NCI-H226 (cell line): ENCODE data around the gene MLKL.

ENCODE experiments used
- DNase-seq: peaks from one replicate; pipeline ENCODE4 v3.0.0-alpha.2; 2015

The MLKL gene

GRCh38 chr16:74700438-74701225, at the start of gene MLKL:
Gene MLKL, minus strand, starts transcription at chr16:74700862. Its CDS starts 5,105 bp downstream, at chr16:74695757.
- no peak for DNase-seq

DNA sequence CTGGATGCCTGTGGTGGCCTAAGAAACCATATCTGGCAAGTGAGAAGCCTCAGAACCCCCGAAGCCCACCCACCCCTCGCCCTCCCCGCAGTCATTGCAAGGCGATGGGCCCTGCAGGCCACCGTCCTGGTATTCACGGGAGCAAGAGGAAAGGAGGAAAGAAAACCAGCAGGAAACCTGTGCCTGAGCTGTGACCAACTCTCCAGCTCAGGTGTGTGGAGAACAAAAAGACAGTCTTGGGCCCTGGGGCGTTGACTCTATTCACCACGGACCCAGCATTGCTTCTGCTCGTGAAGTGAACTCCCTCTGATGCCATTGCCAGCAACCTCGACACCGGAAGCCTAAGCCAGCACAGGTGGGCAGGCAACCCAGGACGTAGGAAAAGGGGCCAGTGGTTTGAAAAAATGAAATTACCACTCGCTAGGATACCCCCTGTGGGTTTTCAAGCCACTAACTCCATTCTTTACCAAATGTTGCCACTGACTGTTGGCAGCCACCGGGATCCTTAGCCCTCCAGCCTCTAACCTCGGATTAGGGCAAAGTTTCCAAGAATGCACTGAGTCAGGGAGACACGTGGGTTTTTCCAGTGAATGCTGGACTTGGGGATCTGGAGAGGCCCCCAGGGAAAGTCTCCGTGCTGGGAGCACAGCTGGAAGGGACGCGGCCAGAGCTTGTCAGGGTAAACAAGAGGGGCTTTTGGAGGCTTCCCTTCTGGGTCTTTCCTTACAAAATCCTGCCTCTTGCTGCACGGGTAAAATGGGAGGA, 48.8 kb upstream of the MLKL start:
- DNase-seq: no peak

DNA sequence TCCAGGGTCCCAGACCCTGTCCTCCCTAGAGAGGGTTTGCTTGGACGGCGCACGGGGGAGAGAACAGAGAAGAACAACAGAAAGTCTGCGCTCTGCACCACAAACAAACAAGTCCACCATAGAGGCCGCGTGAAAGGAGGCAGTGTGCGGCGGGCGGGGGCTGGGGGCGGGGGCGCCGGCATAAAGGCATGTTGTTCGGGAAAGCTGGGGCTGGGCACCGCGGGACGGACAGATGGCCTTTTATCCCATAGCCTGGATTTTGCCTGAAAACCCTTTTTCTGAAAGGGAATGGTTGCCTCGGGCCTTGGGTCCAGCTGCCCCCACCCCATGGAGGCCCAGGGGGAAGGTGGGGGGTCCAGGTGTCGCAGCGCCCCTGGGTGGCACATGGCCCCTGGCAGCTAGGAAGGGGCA, 48.0 kb upstream of the MLKL start:
- no peak for DNase-seq

DNA sequence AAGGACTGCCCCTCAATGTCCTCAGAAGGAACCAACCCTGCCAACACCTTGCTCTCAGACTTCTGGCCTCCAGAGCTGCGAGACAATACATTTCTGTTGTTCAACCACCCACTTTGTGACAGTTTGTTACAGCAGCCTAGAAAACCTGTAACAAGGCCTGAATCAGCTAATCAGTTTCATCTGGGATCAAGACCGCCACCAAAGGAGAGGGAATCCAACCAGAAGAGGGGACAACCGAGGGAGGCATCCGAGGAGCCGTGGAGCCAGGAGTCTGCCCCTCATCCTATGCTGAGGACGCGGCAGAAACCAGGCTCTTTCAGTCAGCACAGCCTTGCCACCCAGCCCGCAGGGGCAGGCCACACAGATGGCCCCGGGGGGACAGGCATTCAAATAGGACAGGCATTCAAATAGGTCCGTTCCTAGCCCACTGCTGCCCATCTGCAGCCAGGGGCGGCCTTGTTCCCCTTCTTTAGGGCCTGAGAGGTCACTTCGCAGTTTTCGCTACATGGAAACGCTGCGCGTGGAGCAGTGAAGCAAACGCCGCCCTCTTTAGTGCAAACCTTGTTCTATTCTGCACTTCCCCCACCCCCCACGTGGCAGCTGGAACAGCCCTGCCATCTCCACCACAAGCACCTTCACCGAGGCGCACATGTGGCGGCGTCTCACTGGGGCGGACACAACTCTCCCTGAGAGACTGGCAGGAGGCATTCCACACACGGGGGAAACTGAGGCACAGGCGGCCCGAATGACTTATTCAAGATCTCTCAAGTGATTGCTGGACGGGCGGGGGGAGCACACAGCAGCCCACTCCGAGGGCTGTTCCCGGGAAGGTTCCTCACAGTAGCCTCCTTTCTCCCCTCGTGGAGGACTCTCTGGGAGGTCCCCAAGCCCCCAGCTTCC, 47.3 kb upstream of the MLKL start:
- DNase-seq: no peak

GRCh38 chr16:74745926-74746325, 45.3 kb upstream of the MLKL start:
- DNase-seq: no peak

GRCh38 chr16:74745109-74745615, 44.5 kb upstream of the MLKL start:
- no peak for DNase-seq

GRCh38 chr16:74744566-74744965, 43.9 kb upstream of the MLKL start:
- no peak for DNase-seq

DNA sequence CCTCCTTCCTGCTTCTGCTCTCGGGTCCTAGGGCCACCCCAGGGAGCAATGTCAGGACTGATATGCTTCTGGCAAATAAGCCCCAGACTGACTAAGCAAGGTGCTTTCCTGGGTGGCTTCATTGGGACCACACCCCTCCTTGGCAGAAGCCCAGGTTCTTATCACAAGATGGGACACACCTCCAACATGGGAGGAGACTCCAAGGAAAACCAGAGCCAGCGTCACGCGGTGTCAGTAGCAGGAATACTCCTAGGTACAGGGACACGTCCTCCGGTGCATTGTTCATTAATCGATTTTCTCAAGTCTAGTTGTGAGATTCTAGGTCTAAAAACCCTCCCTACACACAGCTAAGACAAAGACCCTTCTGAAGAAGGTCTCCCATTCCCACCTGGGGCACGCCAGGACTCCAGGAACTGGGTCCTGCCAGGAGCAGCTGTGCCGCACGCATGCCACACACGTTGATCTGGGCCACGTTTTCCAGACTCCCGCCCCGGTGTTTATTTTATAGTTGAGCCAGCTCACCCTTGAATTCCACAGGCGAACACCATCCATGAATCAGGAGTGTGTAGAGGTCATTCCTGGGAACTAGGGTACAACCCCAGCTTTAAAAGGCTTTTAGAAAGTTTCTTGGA, 43.1 kb upstream of the MLKL start:
- DNase-seq: peak; percentile 93

- no peak for DNase-seq
Observed at GRCh38 chr16:74743045-74743667, 42.5 kb upstream of the MLKL start.

GRCh38 chr16:74742051-74742481, 41.4 kb upstream of the MLKL start:
- DNase-seq: no peak

DNA sequence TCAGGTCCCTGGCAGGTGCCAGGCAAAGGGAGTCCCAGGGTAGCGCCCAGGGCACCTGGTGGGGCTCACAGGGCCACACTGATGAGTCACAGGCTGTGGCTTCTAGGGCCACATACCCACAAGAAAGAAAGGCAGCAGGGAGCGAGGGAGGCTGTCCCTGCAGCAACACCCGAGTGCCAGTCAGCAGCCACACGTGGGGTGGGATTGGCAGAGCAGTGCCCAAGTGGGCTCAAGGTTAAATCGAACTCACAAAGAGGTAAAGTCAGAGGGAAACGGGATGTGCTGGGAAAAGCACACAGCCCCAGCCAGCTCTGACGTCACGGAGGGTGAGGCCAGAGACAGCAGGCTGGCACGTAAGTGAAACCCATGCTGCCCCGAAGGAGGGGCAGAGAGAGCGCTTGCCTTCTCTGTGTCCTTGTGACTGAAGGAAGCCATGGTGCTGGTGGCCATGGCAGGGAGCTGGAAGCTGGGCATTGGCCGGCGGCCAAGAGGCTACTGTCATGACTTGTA, 40.2 kb upstream of the MLKL start:
- DNase-seq: no peak

- DNase-seq: no peak
Observed at GRCh38 chr16:74739275-74739674, 38.6 kb upstream of the MLKL start.

DNA sequence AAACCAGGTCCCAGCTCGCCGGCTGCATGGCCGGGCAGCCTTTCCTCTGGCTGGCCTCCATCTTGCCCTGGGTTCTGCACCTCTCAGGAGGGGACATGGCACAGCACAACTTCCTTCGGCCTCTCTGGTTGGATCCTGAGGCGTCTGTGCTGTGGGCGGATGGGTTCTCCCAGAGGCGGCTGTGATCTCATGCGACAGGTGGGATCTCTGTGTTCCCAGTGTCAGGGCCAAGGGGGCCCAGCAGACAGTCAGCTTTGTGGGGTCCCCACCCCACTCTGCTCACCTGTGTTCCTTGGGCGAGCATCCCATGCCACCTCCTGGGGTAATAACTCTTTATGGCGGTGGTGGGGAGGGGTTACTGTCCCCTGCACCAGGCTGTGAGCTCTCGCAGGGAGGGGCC, 38.2 kb upstream of the MLKL start:
- DNase-seq: no peak

DNA sequence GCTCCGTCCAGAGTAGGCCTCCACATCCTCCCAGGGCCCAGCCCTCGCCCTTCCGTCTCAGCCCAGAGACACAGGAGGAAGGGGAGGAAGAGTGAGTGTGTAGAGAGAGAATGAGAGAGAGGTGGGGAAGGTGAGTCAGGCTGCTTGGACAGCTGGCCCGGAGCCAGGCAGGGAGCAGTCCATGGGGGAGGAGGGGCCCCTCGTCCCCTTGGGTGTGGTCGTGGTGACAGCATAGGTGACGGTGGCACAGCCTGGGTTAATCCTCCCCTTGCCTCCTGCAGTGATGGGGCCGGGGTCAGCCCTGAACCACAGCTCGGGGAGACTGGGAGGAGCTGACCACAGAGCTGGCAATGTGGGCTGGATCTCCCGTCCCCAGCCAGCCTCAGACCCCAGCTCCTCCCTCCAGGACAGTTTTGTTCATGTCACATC, 37.5 kb upstream of the MLKL start:
- DNase-seq: peak; percentile 32

GRCh38 chr16:74737521-74737920, 36.9 kb upstream of the MLKL start:
- DNase-seq: no peak

DNA sequence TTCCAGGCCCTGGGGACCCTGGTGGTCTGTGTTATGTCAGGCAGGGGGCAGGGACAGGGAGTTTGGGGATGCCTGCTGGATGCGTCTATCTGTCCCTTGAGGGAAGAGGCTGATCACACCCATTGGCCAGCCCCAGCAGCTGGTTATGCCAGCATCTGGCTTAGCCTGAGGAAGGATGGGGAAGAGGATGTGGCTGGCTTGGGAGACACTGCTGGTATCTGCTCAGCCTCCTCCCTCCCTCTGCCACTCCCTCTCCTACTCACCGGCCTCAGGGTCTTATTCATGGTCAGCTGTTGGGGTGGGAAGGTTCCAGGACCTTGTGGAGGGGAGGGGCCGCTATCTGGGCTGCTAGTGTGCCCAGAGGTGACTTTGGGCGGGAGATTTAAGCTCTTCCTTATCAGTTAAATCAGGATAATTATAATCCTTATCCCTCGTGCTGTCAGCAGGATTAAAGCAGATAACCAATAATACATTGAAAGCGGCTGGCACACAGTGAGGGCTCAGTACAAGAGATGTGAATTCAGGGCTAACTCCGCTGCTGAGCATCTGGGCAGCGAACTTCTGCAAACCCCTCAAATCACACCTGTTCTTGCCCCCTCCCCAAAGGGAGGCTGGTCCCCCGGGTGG, 36.0 kb upstream of the MLKL start:
- peak; percentile 38 for DNase-seq

DNA sequence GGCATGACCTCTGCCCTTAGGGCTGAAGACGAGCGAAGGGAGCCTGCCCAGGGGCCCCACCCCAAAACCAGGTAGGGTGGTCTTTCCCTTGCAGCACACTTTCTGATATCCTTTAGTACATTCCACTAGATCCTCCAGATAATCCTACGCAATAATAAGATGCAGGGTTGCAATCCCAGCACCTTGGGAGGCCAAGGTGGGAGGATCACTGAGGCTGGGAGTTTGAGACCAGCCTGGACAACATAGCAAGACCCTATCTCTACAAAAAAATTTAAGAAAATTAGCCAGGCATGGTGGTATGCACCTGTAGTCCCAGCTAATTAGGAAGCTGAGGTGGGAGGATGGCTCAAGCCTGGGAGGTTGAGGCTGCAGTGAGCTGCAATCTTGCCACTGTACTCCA, 34.9 kb upstream of the MLKL start:
- DNase-seq: no peak

- DNase-seq: no peak
Observed at GRCh38 chr16:74735162-74735452, 34.4 kb upstream of the MLKL start.

- DNase-seq: no peak
Observed at GRCh38 chr16:74734361-74735161, 33.9 kb upstream of the MLKL start.

GRCh38 chr16:74732707-74733350, 32.2 kb upstream of the MLKL start:
- no peak for DNase-seq
